HepG2 (cell line): ENCODE measurements around the gene DOCK2. TPM values are rescaled to one million over a fixed set of nuclear protein-coding genes. Genes with fewer than 3 reads are reported as not detected.

Experiments used
- ATAC-seq: fragments of 200-7000 bp; cut with Tn5 transposase; 3 replicates; pipeline ENCODE4 v1.9.1; 2020; ENCODE audit warnings: mild to moderate bottlenecking, moderate library complexity
- BruUV-seq: library from RNA; stranded (reverse); fragments of 400-500 nt; replicated peaks from 2 replicates; lab custom pipeline; 2021; lab: Mats Ljungman, UMichigan
- CTCF ChIA-PET: fragments of 300-600 bp; formaldehyde crosslinking; extraction: SDS; loops from one replicate; lab custom pipeline; 2021; ENCODE audit warnings: low total read pairs, inconsistent platforms, low intra/inter-chr PET ratio; lab: Yijun Ruan, JAX
- POLR2A ChIA-PET: fragments of 350-600 bp; sonication (Branson Sonifier 250); formaldehyde crosslinking; loops from one replicate; lab custom pipeline; 2020; ENCODE audit warnings: antibody characterized with exemption, inconsistent platforms; lab: Yijun Ruan, JAX
- DNase-seq: peaks from one replicate; pipeline ENCODE4 v3.0.0-alpha.2; 2015; ENCODE audit warnings: low spot score
- FAIRE-seq: peaks from 3 replicates; lab custom pipeline; 2011; peaks lifted over from hg19 to GRCh38; lab: Jason Lieb, UNC
- H2AFZ ChIP-seq: one replicate; pipeline ENCODE4 v1.6.1; 2011; ENCODE audit warnings: low read length, inconsistent platforms
- H3K27ac ChIP-seq: fragments of 300-600 bp; 3 replicates; pipeline ENCODE4 v1.8.0; 2011; ENCODE audit warnings: mixed run types, mild to moderate bottlenecking, mixed read lengths, low read length, inconsistent platforms; ENCODE audit not compliant: insufficient read depth; ENCODE audit errors: extremely low read length
- H3K27me3 ChIP-seq, 2 experiments: fragments of 200-600 bp in 1 of 2; 2 replicates in 1 of 2; 3 replicates in 1 of 2; pipeline versions ENCODE4 v1.6.0 to v1.8.0; 2011; ENCODE audit warnings: low read length in 2 of 2, mild to moderate bottlenecking in 2 of 2, moderate library complexity in 2 of 2, inconsistent platforms in 1 of 2; ENCODE audit not compliant: insufficient read depth in 2 of 2, control insufficient read depth in 1 of 2
- H3K36me3 ChIP-seq, 2 experiments: fragments of 200-600 bp in 1 of 2; replicated peaks in 1 of 2; 2 replicates in 1 of 2; 3 replicates in 1 of 2; pipeline versions ENCODE4 v1.5.1 to v1.8.0; 2011; ENCODE audit warnings: low read length in 2 of 2, inconsistent platforms in 1 of 2; ENCODE audit not compliant: insufficient read depth in 2 of 2, control insufficient read depth in 1 of 2
- H3K4me1 ChIP-seq: 2 replicates; pipeline ENCODE4 v1.5.1; 2012; ENCODE audit warnings: low read length, inconsistent platforms; ENCODE audit not compliant: insufficient read depth
- H3K4me2 ChIP-seq: 2 replicates; pipeline ENCODE4 v1.6.0; 2011; ENCODE audit warnings: low read depth, low read length, inconsistent platforms
- H3K4me3 ChIP-seq, 3 experiments: fragments of 200-600 bp in 1 of 3; sonication (generic), shearing (Covaris generic) in 1 of 3; replicated peaks in 1 of 3; 2 replicates each; pipeline ENCODE4 v1.5.1; 2011 to 2016; ENCODE audit warnings: low read length in 3 of 3, inconsistent platforms in 2 of 3, low read depth in 2 of 3, mild to moderate bottlenecking in 2 of 3, control low read depth in 1 of 3, mixed read lengths in 1 of 3; ENCODE audit not compliant: insufficient read depth in 1 of 3
- H3K79me2 ChIP-seq: one replicate; pipeline ENCODE4 v1.6.1; 2011; ENCODE audit warnings: low read length, inconsistent platforms; ENCODE audit not compliant: insufficient read depth
- H3K9ac ChIP-seq: 2 replicates; pipeline ENCODE4 v1.6.0; 2011; ENCODE audit warnings: mild to moderate bottlenecking, low read depth, low read length, inconsistent platforms; ENCODE audit not compliant: insufficient read depth
- H3K9me3 ChIP-seq: 2 replicates; pipeline ENCODE4 v1.5.1; 2012; ENCODE audit warnings: mild to moderate bottlenecking, low read length
- H4K20me1 ChIP-seq: 2 replicates; pipeline ENCODE4 v1.6.0; 2011; ENCODE audit warnings: inconsistent platforms, mild to moderate bottlenecking, low read length, moderate library complexity; ENCODE audit not compliant: insufficient read depth
- FOXA3 ChIP-seq: IDR thresholded peaks from 2 replicates; pipeline ENCODE4 v1.6.1; 2016; ENCODE audit warnings: missing genetic modification reagents, missing compliant biosample characterization
- FOXJ3 ChIP-seq: sonication (generic); formaldehyde crosslinking; IDR thresholded peaks from 2 replicates; pipeline ENCODE4 v1.4.0; 2020; ENCODE audit warnings: missing genetic modification reagents, mild to moderate bottlenecking, borderline replicate concordance
- HES4 ChIP-seq: sonication (generic); formaldehyde crosslinking; IDR thresholded peaks from 2 replicates; pipeline ENCODE4 v1.9.0; 2021; ENCODE audit warnings: mild to moderate bottlenecking, missing genetic modification reagents, borderline replicate concordance
- HOXA9 ChIP-seq: sonication (generic); formaldehyde crosslinking; IDR thresholded peaks from 2 replicates; pipeline ENCODE4 v1.8.1; 2022; ENCODE audit warnings: missing genetic modification reagents, mild to moderate bottlenecking, moderate library complexity, borderline replicate concordance
- HOXD1 ChIP-seq: sonication (generic); formaldehyde crosslinking; IDR thresholded peaks from 2 replicates; pipeline ENCODE4 v1.5.0; 2020; ENCODE audit warnings: missing genetic modification reagents
- JUN ChIP-seq: sonication (generic); formaldehyde crosslinking; IDR thresholded peaks from 2 replicates; pipeline ENCODE4 v1.4.0; 2020; ENCODE audit warnings: mild to moderate bottlenecking, missing genetic modification reagents
- POLR2G ChIP-seq: fragments of 200-400 bp; formaldehyde crosslinking; IDR thresholded peaks from 2 replicates; pipeline ENCODE4 v1.6.1; 2018; ENCODE audit warnings: mild to moderate bottlenecking, low read depth, low read length, moderate library complexity
- SATB2 ChIP-seq: sonication (generic); formaldehyde crosslinking; IDR thresholded peaks from 2 replicates; pipeline ENCODE4 v1.5.0; 2020; ENCODE audit warnings: missing genetic modification reagents
- SIN3A ChIP-seq: IDR thresholded peaks from 2 replicates; pipeline ENCODE4 v1.6.1; 2011; ENCODE audit warnings: low read depth, mild to moderate bottlenecking, control low read depth, low read length, borderline replicate concordance
- SOX5 ChIP-seq: IDR thresholded peaks from 2 replicates; pipeline ENCODE4 v1.6.1; 2016; ENCODE audit warnings: borderline replicate concordance
- TAF1 ChIP-seq: sonication (generic); formaldehyde crosslinking; IDR thresholded peaks from 2 replicates; pipeline ENCODE4 v1.4.0; 2020; ENCODE audit warnings: missing genetic modification reagents
- ZFYVE20 ChIP-seq: sonication (generic); formaldehyde crosslinking; IDR thresholded peaks from 2 replicates; pipeline ENCODE4 v1.8.0; 2023; ENCODE audit warnings: low read depth, mild to moderate bottlenecking, moderate library complexity, missing genetic modification reagents, borderline replicate concordance
- ZNF138 ChIP-seq: sonication (generic); formaldehyde crosslinking; IDR thresholded peaks from 2 replicates; pipeline ENCODE4 v1.5.0; 2020; ENCODE audit warnings: mild to moderate bottlenecking, low read depth, missing genetic modification reagents
- ZNF335 ChIP-seq: sonication (generic); formaldehyde crosslinking; IDR thresholded peaks from 2 replicates; pipeline ENCODE4 v1.4.0; 2020; ENCODE audit warnings: missing genetic modification reagents
- ZNF496 ChIP-seq: sonication (generic); formaldehyde crosslinking; IDR thresholded peaks from 2 replicates; pipeline ENCODE4 v1.8.1; 2023; ENCODE audit warnings: mild to moderate bottlenecking, moderate library complexity, missing genetic modification reagents; ENCODE audit not compliant: insufficient replicate concordance
- ZNF629 ChIP-seq: sonication (generic); formaldehyde crosslinking; conservative IDR thresholded peaks from 2 replicates; pipeline ENCODE4 v1.5.0; 2020; ENCODE audit warnings: missing genetic modification reagents
- ZSCAN21 ChIP-seq: sonication (generic); formaldehyde crosslinking; IDR thresholded peaks from 2 replicates; pipeline ENCODE4 v1.8.0; 2022; ENCODE audit warnings: mild to moderate bottlenecking, missing genetic modification reagents, moderate library complexity, borderline replicate concordance
- WGBS: methylation state at CpG from one replicate; pipeline ENCODE4 v1.1.6; 2017; ENCODE audit warnings: low lambda C conversion rate; 5-methylcytosine and 5-hydroxymethylcytosine counted together
- in situ Hi-C: cut with HindIII; loops from 2 replicates; pipeline ENCODE4 v1.10.0; 2017; ENCODE audit warnings: low pct_unique_long_range_greater_than_20kb; ENCODE audit not compliant: extremely low pct_ligation_motif_present
- intact Hi-C: fragments of 100-400 bp; cut with micrococcal nuclease; formaldehyde crosslinking; loops from one replicate; pipeline ENCODE4 v1.10.0; 2022; ENCODE audit not compliant: unreplicated experiment
- polyA plus RNA-seq, 8 experiments: library from polyadenylated mRNA; depleted of rRNA in 3 of 8; stranded (reverse) in 7 of 8; unstranded in 1 of 8; fragments of >200 nt; fragmentation: Illumina TruSeq in 4 of 8; extraction: Trizol in 4 of 8; gene quantifications; 2 replicates each; pipeline versions ENCODE4 v1.2.1 to v1.2.3, GENCODE V29; 2011 to 2016; ENCODE audit warnings: low read depth in 4 of 8, missing spikeins in 1 of 8, mixed read lengths in 1 of 8; ENCODE audit not compliant: insufficient read depth in 1 of 8
- total RNA-seq, 5 experiments: library from RNA; depleted of rRNA; stranded (reverse); fragments of >200 nt; fragmentation: Illumina TruSeq; extraction: Trizol; gene quantifications; 2 replicates each; pipeline ENCODE4 v1.2.3, GENCODE V29; 2016; ENCODE audit warnings: low read depth in 1 of 5
- TF ChIP-seq, protein P1 (sequence below): fragments of 450-650 bp; IDR thresholded peaks from 2 replicates; pipeline ENCODE4 v1.6.1; 2017
- TF ChIP-seq, protein P2 (sequence below): sonication (generic); formaldehyde crosslinking; IDR thresholded peaks from 2 replicates; pipeline ENCODE4 v1.4.0; 2020; ENCODE audit warnings: mild to moderate bottlenecking, missing genetic modification reagents
- TF ChIP-seq, protein P3 (sequence below): sonication (generic); formaldehyde crosslinking; IDR thresholded peaks from 2 replicates; pipeline ENCODE4 v1.5.0; 2020; ENCODE audit warnings: missing genetic modification reagents

Gene DOCK2
- total and polyA plus RNA-seq, 2 of the 13 experiments (the other 11 are each of a cell fraction or from before 2014, with no cell fraction given): not detected

DNA sequence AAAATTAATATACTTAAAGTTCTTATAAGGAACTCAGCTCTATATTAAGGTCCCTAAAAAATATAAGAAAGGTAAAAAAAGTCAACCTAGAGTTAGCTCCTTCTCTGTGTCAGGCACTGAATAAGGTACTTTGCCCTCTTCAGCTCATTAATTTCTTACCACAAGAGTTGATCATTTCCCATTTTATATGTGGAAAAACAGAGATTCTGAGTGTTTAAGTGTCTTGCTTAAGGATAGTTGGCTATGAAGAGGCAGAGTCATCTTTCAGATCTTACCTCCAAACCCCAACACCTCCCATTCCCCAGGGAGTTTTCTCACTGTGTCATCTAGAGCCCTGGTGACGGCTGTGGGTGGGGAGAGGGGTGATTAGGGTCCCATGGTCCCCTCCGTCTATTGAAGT is 302.7 kb downstream of the DOCK2 start:
- Histone ChIP-seq H3K36me3 (no peaks in the 10 kb centered on the region), H3K79me2 (no peaks in the 10 kb centered on the region), H3K4me1 (no peaks in the 10 kb centered on the region), H3K27me3 (peaks cover 0 to 1% of the 10 kb centered on the region in 2 experiments; a peak in 1 of 5 replicates), H3K4me2 (no peak overlapping the region), H3K27ac (no peak overlapping the region), H4K20me1 (no peaks in the 10 kb centered on the region), H2AFZ (no peak overlapping the region), H3K9me3 (no peaks in the 10 kb centered on the region), H3K4me3 (no peak overlapping the region), H3K9ac (no peak overlapping the region)
- ATAC-seq (no peak), FAIRE-seq (no peak), DNase-seq (no peak)
- CTCF ChIA-PET: no interaction called here
- POLR2A ChIA-PET: no interaction called here
- no TSS peak for BruUV-seq
- no peak for TF ChIP-seq FOXJ3
- TF ChIP-seq, protein P1, sequence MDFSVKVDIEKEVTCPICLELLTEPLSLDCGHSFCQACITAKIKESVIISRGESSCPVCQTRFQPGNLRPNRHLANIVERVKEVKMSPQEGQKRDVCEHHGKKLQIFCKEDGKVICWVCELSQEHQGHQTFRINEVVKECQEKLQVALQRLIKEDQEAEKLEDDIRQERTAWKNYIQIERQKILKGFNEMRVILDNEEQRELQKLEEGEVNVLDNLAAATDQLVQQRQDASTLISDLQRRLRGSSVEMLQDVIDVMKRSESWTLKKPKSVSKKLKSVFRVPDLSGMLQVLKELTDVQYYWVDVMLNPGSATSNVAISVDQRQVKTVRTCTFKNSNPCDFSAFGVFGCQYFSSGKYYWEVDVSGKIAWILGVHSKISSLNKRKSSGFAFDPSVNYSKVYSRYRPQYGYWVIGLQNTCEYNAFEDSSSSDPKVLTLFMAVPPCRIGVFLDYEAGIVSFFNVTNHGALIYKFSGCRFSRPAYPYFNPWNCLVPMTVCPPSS: no peak
- TF ChIP-seq POLR2G: no peak
- TF ChIP-seq ZNF496 (CRISPR knock-in tag): no peak
- no peak for TF ChIP-seq ZSCAN21 (CRISPR knock-in tag)
- TF ChIP-seq HES4 (CRISPR knock-in tag): no peak
- TF ChIP-seq SOX5 (CRISPR knock-in tag): no peak
- TF ChIP-seq ZNF629: no peak
- no peak for TF ChIP-seq HOXA9 (CRISPR knock-in tag)
- TF ChIP-seq JUN: no peak
- TF ChIP-seq SIN3A: no peak
- TF ChIP-seq TAF1: no peak
- no peak for TF ChIP-seq SATB2 (CRISPR knock-in tag)
- TF ChIP-seq ZNF335: no peak
- no peak for TF ChIP-seq ZNF138
- TF ChIP-seq, protein P2, sequence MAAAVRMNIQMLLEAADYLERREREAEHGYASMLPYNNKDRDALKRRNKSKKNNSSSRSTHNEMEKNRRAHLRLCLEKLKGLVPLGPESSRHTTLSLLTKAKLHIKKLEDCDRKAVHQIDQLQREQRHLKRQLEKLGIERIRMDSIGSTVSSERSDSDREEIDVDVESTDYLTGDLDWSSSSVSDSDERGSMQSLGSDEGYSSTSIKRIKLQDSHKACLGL (CRISPR knock-in tag): no peak
- TF ChIP-seq HOXD1 (CRISPR knock-in tag): no peak
- TF ChIP-seq, protein P3, sequence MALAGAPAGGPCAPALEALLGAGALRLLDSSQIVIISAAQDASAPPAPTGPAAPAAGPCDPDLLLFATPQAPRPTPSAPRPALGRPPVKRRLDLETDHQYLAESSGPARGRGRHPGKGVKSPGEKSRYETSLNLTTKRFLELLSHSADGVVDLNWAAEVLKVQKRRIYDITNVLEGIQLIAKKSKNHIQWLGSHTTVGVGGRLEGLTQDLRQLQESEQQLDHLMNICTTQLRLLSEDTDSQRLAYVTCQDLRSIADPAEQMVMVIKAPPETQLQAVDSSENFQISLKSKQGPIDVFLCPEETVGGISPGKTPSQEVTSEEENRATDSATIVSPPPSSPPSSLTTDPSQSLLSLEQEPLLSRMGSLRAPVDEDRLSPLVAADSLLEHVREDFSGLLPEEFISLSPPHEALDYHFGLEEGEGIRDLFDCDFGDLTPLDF (CRISPR knock-in tag): no peak
- TF ChIP-seq ZFYVE20 (CRISPR knock-in tag): no peak
- TF ChIP-seq FOXA3: no peak
- 0% methylated on average over 1 of the region's 2 CpGs for WGBS
- intact Hi-C loops: no loop called here
- in situ Hi-C loops: no loop called here
